Mammary epithelial cell (primary cell): ENCODE results near the gene STK32A.

Source experiments
- EZH2 ChIP-seq: IDR thresholded peaks from 2 replicates; pipeline ENCODE4 v1.6.1; 2012; ENCODE audit warnings: low read length, inconsistent platforms, borderline replicate concordance
- TF ChIP-seq, protein P1 (sequence below), 2 donors: IDR thresholded peaks in 1 of 2; conservative IDR thresholded peaks in 1 of 2; 2 replicates each; pipeline ENCODE4 v1.5.1; 2011 to 2012; ENCODE audit warnings: inconsistent platforms in 2 of 2, low read length in 2 of 2, mild to moderate bottlenecking in 2 of 2, control low read depth in 1 of 2, low read depth in 1 of 2; ENCODE audit not compliant: insufficient read depth in 1 of 2; ENCODE audit errors: extremely low read depth in 1 of 2

DNA sequence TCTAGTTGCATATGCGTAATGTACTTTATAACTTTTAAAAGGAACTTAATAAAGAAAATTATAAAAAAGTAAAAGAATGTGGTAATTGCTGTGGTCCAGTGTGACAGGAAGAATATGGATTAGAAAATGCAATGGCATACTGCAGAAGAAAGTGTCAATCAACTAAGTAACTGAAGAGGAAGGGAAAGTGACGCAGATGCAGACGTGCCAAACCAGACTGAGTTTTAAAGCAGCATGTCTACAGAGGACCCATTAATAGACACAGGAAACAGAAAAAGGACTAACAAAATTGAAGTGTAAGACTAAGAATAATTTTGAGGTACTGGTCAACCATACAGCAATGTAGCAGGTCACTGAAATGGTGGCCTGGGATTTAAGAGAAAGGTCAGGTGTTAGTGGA, 201.8 kb downstream of the STK32A start:
- no peak for TF ChIP-seq EZH2
- TF ChIP-seq, protein P1, sequence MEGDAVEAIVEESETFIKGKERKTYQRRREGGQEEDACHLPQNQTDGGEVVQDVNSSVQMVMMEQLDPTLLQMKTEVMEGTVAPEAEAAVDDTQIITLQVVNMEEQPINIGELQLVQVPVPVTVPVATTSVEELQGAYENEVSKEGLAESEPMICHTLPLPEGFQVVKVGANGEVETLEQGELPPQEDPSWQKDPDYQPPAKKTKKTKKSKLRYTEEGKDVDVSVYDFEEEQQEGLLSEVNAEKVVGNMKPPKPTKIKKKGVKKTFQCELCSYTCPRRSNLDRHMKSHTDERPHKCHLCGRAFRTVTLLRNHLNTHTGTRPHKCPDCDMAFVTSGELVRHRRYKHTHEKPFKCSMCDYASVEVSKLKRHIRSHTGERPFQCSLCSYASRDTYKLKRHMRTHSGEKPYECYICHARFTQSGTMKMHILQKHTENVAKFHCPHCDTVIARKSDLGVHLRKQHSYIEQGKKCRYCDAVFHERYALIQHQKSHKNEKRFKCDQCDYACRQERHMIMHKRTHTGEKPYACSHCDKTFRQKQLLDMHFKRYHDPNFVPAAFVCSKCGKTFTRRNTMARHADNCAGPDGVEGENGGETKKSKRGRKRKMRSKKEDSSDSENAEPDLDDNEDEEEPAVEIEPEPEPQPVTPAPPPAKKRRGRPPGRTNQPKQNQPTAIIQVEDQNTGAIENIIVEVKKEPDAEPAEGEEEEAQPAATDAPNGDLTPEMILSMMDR (conservative IDR thresholded peaks at IDR 0.05 in 1 of 2, IDR thresholded peaks at IDR 0.05 in 1 of 2; ENCODE audit: extremely low read depth in 1 of 2, insufficient read depth in 1 of 2, low read depth in 1 of 2, low read length in 2 of 2) = no peak
